ELR (cell line): ENCODE results near the gene CHEK2.
"Not testable (repeated sequence)": the region's sequence is repeated elsewhere in the genome, so short reads cannot be mapped to it uniquely, and the experiment has no call there.

Experiments
- DNase-seq: peaks from one replicate; pipeline ENCODE4 v3.0.0-alpha.2; 2015; ENCODE audit warnings: low read depth

Gene CHEK2

DNA sequence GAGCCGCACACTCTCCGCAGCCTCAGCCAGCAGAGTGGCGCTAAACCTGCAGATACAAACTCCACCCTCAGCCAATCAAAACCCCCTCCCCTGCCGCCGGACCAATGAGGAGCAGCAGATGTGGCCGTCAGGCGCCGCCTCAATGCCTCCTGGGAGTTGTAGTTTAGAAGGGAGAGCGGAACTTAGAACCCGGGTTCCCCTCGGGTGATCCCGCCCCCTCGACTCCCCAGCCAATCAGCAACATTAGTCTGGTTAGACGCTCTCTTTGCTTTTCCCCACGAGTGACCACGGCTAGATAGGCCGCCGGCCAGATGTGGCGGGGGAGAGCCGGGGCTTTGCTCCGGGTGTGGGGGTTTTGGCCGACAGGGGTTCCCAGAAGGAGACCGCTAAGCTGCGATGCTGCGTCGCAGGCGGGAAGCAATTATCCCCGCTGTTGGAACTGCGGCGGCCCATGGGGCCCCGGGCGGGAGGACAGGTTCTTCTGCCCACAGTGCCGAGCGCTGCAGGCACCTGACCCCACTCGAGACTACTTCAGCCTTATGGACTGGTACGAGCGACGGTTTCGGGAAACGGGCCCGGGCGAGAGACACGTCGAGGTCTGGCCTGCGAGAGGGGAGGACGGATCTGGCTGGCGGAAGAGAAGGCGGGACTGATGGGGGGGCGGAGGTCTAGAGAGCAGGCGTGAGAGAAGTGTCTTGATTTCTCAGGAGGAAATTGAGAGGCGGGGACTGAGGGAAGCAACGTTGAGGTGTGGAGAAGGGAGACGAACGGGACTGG lies at the start of gene CHEK2, which contains the start of gene HSCB:
Gene CHEK2 (minus strand): TSS at position 36 of the 777 bp plus-strand sequence. CDS start 7,099 bp downstream, outside the sequence.
Gene HSCB (plus strand): TSS at position 255 of the 777 bp plus-strand sequence. CDS start 57 bp downstream, at position 312.
- DNase-seq = peak; percentile 99

- DNase-seq = no peak
Measured at GRCh38 chr22:28791124-28791523, 49.5 kb upstream of the CHEK2 start.

DNA sequence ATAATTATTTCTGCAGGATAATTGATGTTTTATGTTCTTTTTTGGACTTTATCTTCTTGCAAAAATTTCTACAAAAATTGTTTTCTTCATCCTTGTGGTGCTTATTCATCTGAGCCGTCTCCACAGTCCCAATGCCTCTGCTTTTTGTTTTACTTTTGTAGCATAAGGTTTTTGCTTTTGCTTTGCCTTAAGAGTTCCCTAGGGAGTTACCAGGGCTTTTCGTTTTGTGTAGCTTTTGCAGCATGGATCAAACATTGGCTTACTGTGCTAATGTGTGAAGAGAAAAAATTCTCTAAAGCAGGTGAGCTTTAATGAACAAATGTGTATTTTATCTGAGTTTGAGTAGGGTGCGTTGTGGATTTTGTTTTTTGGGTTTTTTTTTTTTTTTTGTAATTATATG lies 47.0 kb upstream of the CHEK2 start:
- no peak for DNase-seq

DNA sequence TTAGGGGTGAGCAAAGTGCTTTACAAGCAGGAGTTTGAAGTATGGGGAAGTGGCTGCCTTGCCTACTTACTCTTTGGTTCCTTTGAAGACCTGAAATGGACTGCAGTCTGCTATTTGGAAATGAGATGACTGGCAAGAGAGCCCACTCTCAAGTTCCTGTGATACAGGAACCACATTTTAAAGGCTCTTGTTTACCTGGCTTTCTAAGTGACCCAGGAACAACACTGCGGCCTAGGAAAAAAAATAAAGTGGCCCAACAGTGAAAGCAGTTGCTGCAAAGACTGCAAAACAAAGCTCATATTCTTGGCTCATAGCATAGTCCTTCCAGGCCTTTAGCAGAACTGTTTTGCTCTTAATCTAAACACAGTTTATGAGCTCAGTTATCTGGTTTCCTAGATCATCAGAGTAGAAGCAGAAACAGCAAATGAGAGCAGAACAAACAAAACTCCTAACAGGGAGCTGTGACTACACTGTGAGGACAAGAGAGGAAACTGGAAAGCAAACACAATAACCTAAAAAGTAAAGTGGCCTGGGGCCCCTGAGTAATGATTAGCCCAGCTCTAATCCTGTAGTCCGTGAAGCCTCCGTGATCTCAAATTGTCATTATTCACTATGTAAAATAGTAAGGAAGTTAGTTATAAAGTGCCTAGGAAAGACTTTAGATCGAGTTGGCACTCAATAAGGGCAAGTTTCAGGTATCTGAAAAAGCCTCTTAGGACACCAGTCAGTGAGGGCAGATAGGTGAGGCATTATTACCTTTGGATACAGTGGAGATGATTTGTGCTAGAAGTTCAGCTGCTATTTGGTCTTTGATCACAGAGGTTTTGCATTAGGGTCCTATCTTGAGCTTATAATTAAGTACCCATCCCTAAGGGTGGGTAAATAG lies 42.4 kb upstream of the CHEK2 start:
- DNase-seq = no peak

DNA sequence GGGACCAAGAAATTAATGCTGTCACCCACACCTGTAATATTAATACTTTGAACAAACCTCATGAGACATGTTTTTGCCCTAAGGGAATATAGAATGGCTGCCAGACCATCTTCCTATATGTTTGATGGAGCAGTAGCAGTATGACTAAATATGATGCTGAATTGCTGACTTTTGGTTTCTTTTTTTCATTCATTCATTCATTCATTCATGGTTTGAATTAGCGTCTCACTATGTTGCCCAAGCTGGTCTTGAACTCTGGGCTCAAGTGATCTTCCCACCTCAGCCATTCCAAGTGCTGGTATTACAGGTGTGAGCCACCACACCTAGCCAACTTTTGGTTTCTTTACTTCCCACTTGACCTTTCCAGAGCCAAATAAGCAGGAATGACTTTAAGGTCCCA lies 38.7 kb upstream of the CHEK2 start:
- no peak for DNase-seq

DNA sequence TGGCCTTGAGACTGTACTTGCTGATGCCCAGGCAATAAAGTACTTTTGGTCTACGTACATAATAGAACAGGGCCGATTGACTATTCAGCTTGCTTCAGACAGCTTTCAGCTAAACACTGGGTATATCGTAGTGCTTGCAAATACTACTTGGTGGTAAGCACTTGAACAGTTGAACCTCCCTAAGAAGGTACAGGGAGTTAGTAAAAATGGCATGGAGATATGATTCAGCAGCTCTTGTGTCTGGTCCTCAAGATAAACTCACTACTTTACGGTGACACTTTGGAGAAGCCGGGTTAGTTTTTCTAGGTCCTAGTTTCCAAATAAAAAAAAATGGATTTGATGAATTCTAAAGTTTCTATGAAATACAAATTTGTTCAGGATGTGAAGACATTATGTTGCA lies 38.2 kb upstream of the CHEK2 start:
- no peak for DNase-seq

DNA sequence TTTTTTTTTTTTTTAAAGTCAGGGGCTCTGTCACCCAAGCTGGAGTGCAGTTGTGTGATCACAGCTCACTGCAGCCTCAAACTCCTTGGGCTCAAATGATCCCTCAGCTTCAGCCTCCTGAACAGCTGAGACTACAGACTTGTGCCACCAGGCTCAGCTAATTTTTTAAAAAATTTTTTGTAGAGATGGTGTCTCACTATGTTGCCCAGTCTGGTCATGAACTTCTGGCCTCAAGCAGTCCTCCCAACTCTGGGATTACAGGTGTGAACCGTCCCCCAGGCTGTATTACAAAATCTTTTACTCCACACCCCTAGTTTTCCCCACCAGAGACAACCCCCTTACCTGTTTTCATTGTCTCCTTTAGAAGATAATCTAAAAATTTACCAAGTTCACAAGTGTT lies 32.8 kb upstream of the CHEK2 start:
- no peak for DNase-seq

GRCh38 chr22:28773461-28773867 lies 31.8 kb upstream of the CHEK2 start:
- DNase-seq = no peak

DNA sequence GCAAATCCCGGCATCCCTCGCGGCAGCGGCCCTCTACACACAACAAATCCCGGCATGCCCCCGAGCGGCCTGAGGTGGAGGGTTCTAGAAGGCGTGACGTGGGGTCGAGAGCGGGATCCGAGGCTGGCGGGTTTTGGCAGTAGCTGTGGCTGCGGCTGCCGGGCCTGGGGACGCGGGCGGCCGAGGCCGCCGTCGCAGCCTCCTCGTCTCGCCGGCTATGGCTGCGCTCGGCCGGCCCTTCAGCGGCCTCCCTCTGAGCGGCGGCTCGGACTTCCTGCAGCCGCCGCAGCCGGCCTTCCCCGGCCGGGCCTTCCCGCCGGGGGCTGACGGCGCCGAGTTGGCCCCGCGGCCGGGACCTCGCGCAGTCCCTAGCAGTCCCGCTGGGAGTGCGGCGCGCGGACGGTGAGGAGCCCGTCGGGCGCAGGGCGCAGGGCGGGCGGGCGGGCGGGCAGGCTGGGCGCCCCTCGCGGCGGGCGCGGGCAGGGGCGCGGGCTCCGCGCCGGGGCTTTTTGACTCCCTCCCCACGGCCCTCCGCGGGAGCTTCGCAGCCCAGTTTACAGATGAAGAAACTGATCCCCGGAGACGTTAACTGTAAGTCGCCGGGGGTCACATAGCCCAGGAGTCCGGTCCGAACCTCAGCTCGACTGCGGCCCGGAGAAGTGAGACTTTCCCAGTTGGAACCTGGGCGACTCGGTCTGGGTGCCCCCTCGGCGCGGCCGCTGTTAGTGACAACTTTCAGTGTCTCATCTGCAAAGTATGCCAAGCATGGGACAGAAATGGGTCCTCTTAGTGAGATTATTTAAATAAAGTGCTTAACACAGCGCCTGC lies 31.2 kb upstream of the CHEK2 start, which contains the start of gene CCDC117:
Gene CCDC117 (plus strand): TSS at position 63 of the 828 bp plus-strand sequence. CDS start 155 bp downstream, at position 218.
- DNase-seq = peak; percentile 97

- DNase-seq = no peak
Measured at GRCh38 chr22:28771195-28771791, 29.7 kb upstream of the CHEK2 start.

DNA sequence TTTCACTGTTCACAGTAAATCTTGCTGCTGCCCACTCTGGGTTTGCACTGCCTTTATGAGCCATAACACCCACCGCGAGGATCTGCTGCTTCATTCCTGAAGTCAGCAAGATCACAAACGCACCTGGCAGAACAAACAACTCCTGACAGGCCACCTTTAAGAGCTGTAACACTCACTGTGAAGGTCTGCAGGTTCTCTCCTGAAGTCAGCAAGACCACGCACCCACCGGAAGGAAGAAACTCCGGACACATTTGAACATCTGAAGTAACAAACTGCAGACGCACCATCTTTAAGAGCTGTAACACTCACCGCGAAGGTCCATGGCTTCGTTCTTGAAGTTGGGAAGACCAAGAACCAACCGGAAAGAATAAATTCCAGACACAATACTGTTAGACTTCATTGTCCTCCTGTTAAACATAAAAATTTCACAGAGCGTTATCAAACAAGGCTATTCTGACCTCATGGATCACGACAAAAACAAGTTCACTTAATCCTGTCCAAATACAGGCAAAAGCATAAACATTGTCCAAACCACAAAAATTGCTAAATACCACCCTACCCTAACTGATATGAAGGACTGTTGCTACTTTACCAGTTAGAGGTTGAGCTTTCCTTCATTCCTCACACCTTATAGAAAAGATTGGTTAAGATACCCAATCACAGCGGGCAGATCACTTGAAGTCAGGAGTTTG lies 27.9 kb upstream of the CHEK2 start:
- DNase-seq = no peak

GRCh38 chr22:28768701-28769393 lies 27.2 kb upstream of the CHEK2 start:
- no peak for DNase-seq

DNA sequence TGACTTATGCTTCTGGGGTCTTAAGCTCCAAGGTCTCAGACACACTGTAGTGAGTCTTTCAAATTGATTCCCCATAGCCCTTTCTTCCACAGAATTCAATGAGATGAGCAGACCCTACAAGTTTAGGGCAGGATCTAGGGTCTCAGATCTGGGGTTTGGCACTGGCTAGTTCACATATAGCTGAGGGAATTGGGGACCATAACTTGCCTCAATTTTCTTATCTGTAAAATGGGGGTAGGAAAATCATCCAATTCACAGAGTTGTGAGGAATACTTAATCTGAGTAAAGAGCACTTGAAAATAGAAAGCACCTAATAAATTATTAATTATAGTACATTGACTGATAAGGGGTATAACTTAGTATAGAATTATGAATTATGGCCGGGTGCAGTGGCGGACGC lies 25.0 kb upstream of the CHEK2 start:
- no peak for DNase-seq

GRCh38 chr22:28762000-28762399 lies 20.4 kb upstream of the CHEK2 start:
- not testable (repeated sequence) for DNase-seq

- DNase-seq = no peak
Measured at GRCh38 chr22:28761449-28761755, 19.8 kb upstream of the CHEK2 start.

DNA sequence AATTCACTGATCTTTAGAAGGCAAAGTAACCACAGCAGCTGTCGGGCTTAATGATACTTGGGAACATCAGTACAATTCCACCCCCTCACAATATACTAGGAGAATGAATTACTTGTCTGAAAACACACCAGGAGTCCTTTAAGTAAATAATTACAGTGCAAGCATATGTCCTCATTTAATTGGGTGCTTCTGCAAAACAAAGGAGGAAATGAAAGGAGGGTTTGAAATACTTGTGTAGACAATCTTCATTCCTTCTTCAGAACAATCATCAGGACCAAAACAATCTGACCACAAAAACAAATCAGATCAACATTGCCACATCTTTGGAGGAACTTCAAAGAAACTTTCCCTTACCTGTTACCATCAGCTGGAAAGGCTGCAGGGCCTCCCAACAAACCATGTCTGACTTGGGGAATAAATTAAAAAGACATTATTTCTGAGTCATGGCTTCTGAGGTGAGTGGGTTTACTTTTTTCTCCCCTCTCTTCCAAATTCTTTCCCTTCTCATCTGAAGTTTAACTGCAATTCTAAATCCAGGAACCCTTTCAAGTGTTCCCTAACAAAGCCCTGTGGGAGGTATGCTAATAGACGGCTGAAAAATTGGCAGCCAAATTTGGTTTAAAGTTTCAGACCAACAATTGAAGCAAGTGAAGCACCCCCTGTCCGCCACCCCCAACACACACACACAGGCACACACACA lies 18.4 kb upstream of the CHEK2 start:
- DNase-seq = no peak

DNA sequence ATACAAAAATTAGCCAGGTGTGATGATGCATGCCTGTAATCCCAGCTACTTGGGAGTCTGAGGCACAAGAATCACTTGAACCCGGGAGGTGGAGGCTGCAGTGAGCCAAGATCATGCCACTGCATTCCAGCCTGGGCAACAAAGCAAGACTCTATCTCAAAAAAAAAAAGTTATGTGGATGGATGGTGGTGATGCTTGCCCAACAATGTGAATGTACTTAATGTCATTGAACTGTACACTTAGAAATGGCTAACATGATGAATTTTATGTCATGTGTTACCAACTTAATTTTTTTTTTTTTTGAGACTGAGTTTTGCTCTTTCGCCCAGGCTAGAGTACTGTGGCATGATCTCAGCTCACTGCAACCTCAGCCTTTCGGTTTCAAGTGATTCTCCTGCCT lies 12.9 kb upstream of the CHEK2 start:
- not testable (repeated sequence) for DNase-seq

DNA sequence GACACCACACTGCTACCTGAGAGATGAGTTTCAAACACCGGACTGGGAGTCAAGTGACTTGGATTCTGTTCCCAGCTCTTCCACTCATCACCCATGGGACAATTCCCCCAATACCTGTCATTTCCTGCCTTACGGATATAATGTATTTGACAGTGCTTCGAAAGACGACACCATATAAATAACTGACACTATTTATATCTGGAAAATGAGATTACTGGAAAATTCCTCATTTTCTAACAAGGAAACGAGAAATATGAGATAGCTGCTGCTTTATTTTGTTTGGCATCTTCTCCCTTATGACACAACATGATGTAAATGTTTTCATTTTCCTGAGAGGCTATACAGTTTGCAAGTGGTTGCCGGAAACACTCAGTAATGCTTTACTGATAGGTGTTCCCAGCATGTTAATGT lies 8.9 kb upstream of the CHEK2 start:
- DNase-seq = peak; percentile 61

GRCh38 chr22:28743852-28744251 lies 2.2 kb upstream of the CHEK2 start:
- no peak for DNase-seq

- DNase-seq = no peak
Measured at GRCh38 chr22:28742562-28742962, 942 bp upstream of the CHEK2 start.
